ENCODE results near the gene OTOG. TPM values are rescaled to one million over a fixed set of nuclear protein-coding genes. Genes with fewer than 3 reads are reported as not detected.

The OTOG gene
- total and polyA plus RNA-seq, 4 experiments from 2014 or later: not detected

- ChIA-PET CTCF (ENCODE audit: partially characterized antibody) (no interaction called here), POLR2A (ENCODE audit: partially characterized antibody) (no interaction called here)
- Mint-ChIP-seq H3K9me3 (peaks cover 0 to 5% (median under 1%) of the 10 kb centered on the region in 8 donors), H3K4me3 (no peak overlapping the region), H3K27ac (no peak overlapping the region), H3K4me1 (no peaks in the 10 kb centered on the region), H3K36me3 (no peaks in the 10 kb centered on the region), H3K27me3 (peaks cover 12 to 23% of the 10 kb centered on the region in 2 donors)
- no peak for DNase-seq
- Histone ChIP-seq H3K4me3 (ENCODE audit: low read length in 2 of 2) (no peak overlapping the region), H3K36me3 (ENCODE audit: insufficient read depth, low read length) (no peaks in the 10 kb centered on the region), H3K9me3 (ENCODE audit: control insufficient read depth in 1 of 2, low read length in 2 of 2) (no peaks in the 10 kb centered on the region), H3K27ac (ENCODE audit: low read depth, low read length) (no peak overlapping the region), H3K4me1 (ENCODE audit: insufficient read depth, low read length) (no peaks in the 10 kb centered on the region), H3K27me3 (ENCODE audit: insufficient read depth, low read length) (no peaks in the 10 kb centered on the region)
- intact Hi-C loops (cut with micrococcal nuclease): no loop called here
These were observed 136.5 kb downstream of the OTOG start for GRCh38 chr11:17683377-17684161.

- H3K4me1 ChIP-seq (ENCODE audit: insufficient read depth, low read length): no peaks in the 10 kb centered on the region
- Mint-ChIP-seq H3K36me3 (no peaks in the 10 kb centered on the region), H3K4me3 (no peak overlapping the region), H3K4me1 (no peaks in the 10 kb centered on the region), H3K9me3 (peaks cover 0 to 3% (median 0%) of the 10 kb centered on the region in 8 donors), H3K27me3 (peaks cover 10 to 23% of the 10 kb centered on the region in 2 donors), H3K27ac (no peak overlapping the region)
- ChIA-PET POLR2A (ENCODE audit: partially characterized antibody) (no interaction called here), CTCF (ENCODE audit: partially characterized antibody) (no interaction called here)
- DNase-seq: no peak
- intact Hi-C loops (cut with micrococcal nuclease): no loop called here
- no peaks in the 10 kb centered on the region for H3K36me3 ChIP-seq (ENCODE audit: insufficient read depth, low read length)
- no peaks in the 10 kb centered on the region for H3K27me3 ChIP-seq (ENCODE audit: insufficient read depth, low read length)
- no peaks in the 10 kb centered on the region for H3K9me3 ChIP-seq (ENCODE audit: control insufficient read depth in 1 of 2, low read length in 2 of 2)
- H3K27ac ChIP-seq (ENCODE audit: low read depth, low read length): no peak overlapping the region
- no peak overlapping the region for H3K4me3 ChIP-seq (ENCODE audit: low read length in 2 of 2)
These were observed 137.5 kb downstream of the OTOG start for GRCh38 chr11:17684550-17684949.

DNA sequence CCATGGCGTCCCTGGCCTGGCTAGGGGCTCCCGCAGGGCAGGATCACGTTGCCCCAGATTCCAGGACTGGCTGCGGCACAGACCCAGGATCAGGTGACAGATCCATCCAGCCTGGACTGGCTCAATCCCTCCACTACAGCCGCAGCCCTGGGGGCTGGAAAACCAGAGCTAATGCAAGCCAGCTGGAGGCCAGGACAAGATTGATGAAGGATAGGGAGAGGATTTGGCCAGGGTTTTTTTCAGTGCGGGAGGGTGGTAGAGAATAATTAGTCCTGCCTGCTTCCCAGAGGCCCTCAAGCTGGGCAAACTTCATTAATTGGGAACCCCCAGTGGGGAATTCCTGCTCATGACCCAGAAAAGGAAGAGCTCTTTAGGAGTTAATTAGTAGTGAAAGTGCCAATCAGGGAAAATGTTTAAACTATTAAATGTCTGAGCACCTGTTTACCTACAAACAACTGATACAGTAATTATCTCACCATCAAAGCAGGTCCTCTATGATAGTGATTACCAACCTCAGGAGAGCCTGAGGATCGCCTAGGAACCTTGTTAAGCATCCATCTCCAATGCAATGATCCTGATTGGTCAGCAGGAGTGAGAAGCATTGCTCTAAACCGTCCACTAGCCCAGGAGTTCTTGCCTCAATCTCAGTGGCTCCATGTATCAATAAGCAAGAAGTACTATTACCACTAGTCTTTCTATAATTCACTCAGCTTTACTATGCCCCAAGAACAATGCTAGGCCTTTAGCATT, 139.3 kb downstream of the OTOG start:
- Histone ChIP-seq H3K36me3 (ENCODE audit: insufficient read depth, low read length) (no peaks in the 10 kb centered on the region), H3K4me1 (ENCODE audit: insufficient read depth, low read length) (no peaks in the 10 kb centered on the region), H3K4me3 (ENCODE audit: low read length in 2 of 2) (no peak overlapping the region), H3K9me3 (ENCODE audit: control insufficient read depth in 1 of 2, low read length in 2 of 2) (no peaks in the 10 kb centered on the region), H3K27ac (ENCODE audit: low read depth, low read length) (no peak overlapping the region), H3K27me3 (ENCODE audit: insufficient read depth, low read length) (no peaks in the 10 kb centered on the region)
- no peaks in the 10 kb centered on the region for H3K4me1 Mint-ChIP-seq
- peaks cover 0 to 3% (median 0%) of the 10 kb centered on the region in 8 donors for H3K9me3 Mint-ChIP-seq
- ChIA-PET CTCF (ENCODE audit: partially characterized antibody) (no interaction called here), POLR2A (ENCODE audit: partially characterized antibody) (no interaction called here)
- no peak overlapping the region for H3K4me3 Mint-ChIP-seq
- H3K27ac Mint-ChIP-seq: no peak overlapping the region
- no peaks in the 10 kb centered on the region for H3K36me3 Mint-ChIP-seq
- peaks cover 5 to 18% of the 10 kb centered on the region in 2 donors for H3K27me3 Mint-ChIP-seq
- intact Hi-C loops (cut with micrococcal nuclease): no loop called here
- DNase-seq: no peak

- Mint-ChIP-seq H3K4me3 (no peak overlapping the region), H3K4me1 (no peaks in the 10 kb centered on the region), H3K27ac (no peak overlapping the region), H3K9me3 (peaks cover 0 to 3% (median 0%) of the 10 kb centered on the region in 8 donors), H3K27me3 (peaks cover 7 to 16% of the 10 kb centered on the region in 2 donors), H3K36me3 (no peaks in the 10 kb centered on the region)
- Histone ChIP-seq H3K4me3 (ENCODE audit: low read length in 2 of 2) (no peak overlapping the region), H3K4me1 (ENCODE audit: insufficient read depth, low read length) (no peaks in the 10 kb centered on the region), H3K36me3 (ENCODE audit: insufficient read depth, low read length) (no peaks in the 10 kb centered on the region), H3K9me3 (ENCODE audit: control insufficient read depth in 1 of 2, low read length in 2 of 2) (no peaks in the 10 kb centered on the region), H3K27ac (ENCODE audit: low read depth, low read length) (no peak overlapping the region), H3K27me3 (ENCODE audit: insufficient read depth, low read length) (peaks cover 3% of the 10 kb centered on the region)
- DNase-seq: no peak
- POLR2A ChIA-PET (ENCODE audit: partially characterized antibody): no interaction called here
- intact Hi-C loops (cut with micrococcal nuclease): no loop called here
- CTCF ChIA-PET (ENCODE audit: partially characterized antibody): no interaction called here
These were observed 141.0 kb downstream of the OTOG start for GRCh38 chr11:17687946-17688670.

- CTCF ChIA-PET (ENCODE audit: partially characterized antibody): no interaction called here
- no peak for DNase-seq
- H3K9me3 Mint-ChIP-seq: no peaks in the 10 kb centered on the region
- H3K4me1 Mint-ChIP-seq: no peaks in the 10 kb centered on the region
- H3K4me1 ChIP-seq (ENCODE audit: insufficient read depth, low read length): no peaks in the 10 kb centered on the region
- H3K36me3 Mint-ChIP-seq: peaks cover 0 to 2% of the 10 kb centered on the region in 2 donors
- no peaks in the 10 kb centered on the region for H3K36me3 ChIP-seq (ENCODE audit: insufficient read depth, low read length)
- H3K27me3 ChIP-seq (ENCODE audit: insufficient read depth, low read length): peaks cover 6% of the 10 kb centered on the region
- no peak overlapping the region for H3K4me3 ChIP-seq (ENCODE audit: low read length in 2 of 2)
- H3K27ac Mint-ChIP-seq: no peak overlapping the region
- no peak overlapping the region for H3K4me3 Mint-ChIP-seq
- peaks cover 13 to 30% of the 10 kb centered on the region in 2 donors for H3K27me3 Mint-ChIP-seq
- no peak overlapping the region for H3K27ac ChIP-seq (ENCODE audit: low read depth, low read length)
- no peaks in the 10 kb centered on the region for H3K9me3 ChIP-seq (ENCODE audit: control insufficient read depth in 1 of 2, low read length in 2 of 2)
- intact Hi-C loops (cut with micrococcal nuclease): no loop called here
- POLR2A ChIA-PET (ENCODE audit: partially characterized antibody): no interaction called here
These were observed 144.5 kb downstream of the OTOG start for GRCh38 chr11:17691550-17691949.

DNA sequence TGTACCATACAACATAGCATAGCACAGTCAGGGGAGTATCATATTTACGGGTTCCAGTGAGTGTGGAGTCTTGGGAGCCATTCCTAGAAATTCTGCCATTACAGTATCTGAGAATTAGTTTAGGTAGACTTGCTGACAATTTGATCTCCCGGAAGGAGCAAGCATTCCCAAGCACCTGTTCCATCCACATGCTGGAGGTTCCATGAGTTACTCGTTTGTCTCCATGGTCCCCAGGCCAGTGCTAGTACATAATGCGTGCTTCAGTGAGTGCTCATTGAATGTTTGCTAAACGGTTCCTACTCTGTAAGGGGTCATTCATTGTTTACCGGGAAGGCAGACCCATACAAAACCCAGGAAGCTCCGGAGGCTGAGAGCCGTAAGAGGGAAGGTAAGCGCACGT, 144.9 kb downstream of the OTOG start:
- Mint-ChIP-seq H3K9me3 (no peaks in the 10 kb centered on the region), H3K36me3 (peaks cover 0 to 2% of the 10 kb centered on the region in 2 donors), H3K27me3 (peaks cover 16 to 30% of the 10 kb centered on the region in 2 donors), H3K27ac (no peak overlapping the region), H3K4me3 (no peak overlapping the region), H3K4me1 (no peaks in the 10 kb centered on the region)
- ChIA-PET POLR2A (ENCODE audit: partially characterized antibody) (no interaction called here), CTCF (ENCODE audit: partially characterized antibody) (no interaction called here)
- DNase-seq: no peak
- no peak overlapping the region for H3K4me3 ChIP-seq (ENCODE audit: low read length in 2 of 2)
- intact Hi-C loops (cut with micrococcal nuclease): no loop called here
- H3K27ac ChIP-seq (ENCODE audit: low read depth, low read length): no peak overlapping the region
- no peaks in the 10 kb centered on the region for H3K36me3 ChIP-seq (ENCODE audit: insufficient read depth, low read length)
- no peaks in the 10 kb centered on the region for H3K9me3 ChIP-seq (ENCODE audit: control insufficient read depth in 1 of 2, low read length in 2 of 2)
- no peaks in the 10 kb centered on the region for H3K4me1 ChIP-seq (ENCODE audit: insufficient read depth, low read length)
- H3K27me3 ChIP-seq (ENCODE audit: insufficient read depth, low read length): peaks cover 6% of the 10 kb centered on the region

DNA sequence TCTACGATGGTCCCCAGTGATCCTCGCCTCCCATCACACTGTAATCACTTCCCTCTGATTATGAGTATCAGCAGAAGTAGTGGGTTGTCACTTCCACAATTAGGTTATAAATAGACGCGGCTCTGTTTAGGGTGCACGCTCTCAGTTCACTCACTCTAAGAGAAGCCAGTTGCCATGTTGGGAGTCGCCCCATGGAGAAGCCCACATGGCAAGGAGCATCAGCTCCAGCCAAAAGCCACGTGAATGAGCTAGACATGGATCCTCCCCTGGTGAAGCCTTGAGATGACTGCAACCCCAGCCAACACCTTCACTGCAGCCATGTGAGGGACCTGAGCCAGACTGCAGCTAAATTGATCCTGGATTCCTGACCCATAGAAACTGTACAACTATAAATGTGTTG, 145.9 kb downstream of the OTOG start:
- Mint-ChIP-seq H3K4me1 (no peaks in the 10 kb centered on the region), H3K4me3 (no peak overlapping the region), H3K9me3 (peaks cover 0 to 1% (median 0%) of the 10 kb centered on the region in 8 donors), H3K27ac (no peak overlapping the region), H3K27me3 (peaks cover 18 to 31% of the 10 kb centered on the region in 2 donors), H3K36me3 (peaks cover 0 to 2% of the 10 kb centered on the region in 2 donors)
- H3K4me3 ChIP-seq (ENCODE audit: low read length in 2 of 2): no peak overlapping the region
- H3K9me3 ChIP-seq (ENCODE audit: control insufficient read depth in 1 of 2, low read length in 2 of 2): no peaks in the 10 kb centered on the region
- CTCF ChIA-PET (ENCODE audit: partially characterized antibody): no interaction called here
- H3K27me3 ChIP-seq (ENCODE audit: insufficient read depth, low read length): peaks cover 6% of the 10 kb centered on the region
- no peak for DNase-seq
- H3K27ac ChIP-seq (ENCODE audit: low read depth, low read length): no peak overlapping the region
- no peaks in the 10 kb centered on the region for H3K4me1 ChIP-seq (ENCODE audit: insufficient read depth, low read length)
- H3K36me3 ChIP-seq (ENCODE audit: insufficient read depth, low read length): no peaks in the 10 kb centered on the region
- intact Hi-C loops (cut with micrococcal nuclease): no loop called here
- POLR2A ChIA-PET (ENCODE audit: partially characterized antibody): no interaction called here

Measured in CD4-positive, alpha-beta memory T cell (primary cell).